Naive B cell (primary cell): ENCODE measurements around the gene ADSL. TPM values are rescaled to one million over a fixed set of nuclear protein-coding genes. Genes with fewer than 3 reads are reported as not detected.

Experiments used
- ATAC-seq, 2 donors: fragments of 150-1000 bp; cut with Tn5 transposase; 2 replicates each; pipeline ENCODE4 v1.10.0; 2021; ENCODE audit warnings: low read depth in 2 of 2, mild to moderate bottlenecking in 2 of 2, moderate library complexity in 2 of 2
- DNase-seq: peaks from one replicate; pipeline ENCODE4 v3.0.0; 2022
- H3K27ac Mint-ChIP-seq, 6 donors: one replicate each; pipeline ENCODE4 v1.8.0; 2020 to 2022; ENCODE audit warnings: mild to moderate bottlenecking in 6 of 6, mixed read lengths in 6 of 6, moderate library complexity in 5 of 6, inconsistent platforms in 2 of 6
- H3K27me3 Mint-ChIP-seq, 3 donors: one replicate each; pipeline ENCODE4 v1.8.0; 2021 to 2022; ENCODE audit warnings: mixed read lengths in 3 of 3, mild to moderate bottlenecking in 1 of 3
- H3K36me3 Mint-ChIP-seq, 2 donors: one replicate each; pipeline ENCODE4 v1.8.0; 2020 to 2022; ENCODE audit warnings: mixed read lengths in 2 of 2, inconsistent platforms in 1 of 2, mild to moderate bottlenecking in 1 of 2
- H3K4me1 Mint-ChIP-seq, 3 donors: one replicate each; pipeline ENCODE4 v1.8.0; 2020 to 2022; ENCODE audit warnings: mixed read lengths in 3 of 3, inconsistent platforms in 1 of 3, mild to moderate bottlenecking in 1 of 3, moderate library complexity in 1 of 3
- H3K4me3 Mint-ChIP-seq, 8 donors: one replicate each; pipeline ENCODE4 v1.8.0; 2020 to 2022; ENCODE audit warnings: mild to moderate bottlenecking in 8 of 8, mixed read lengths in 8 of 8, moderate library complexity in 8 of 8, inconsistent platforms in 2 of 8
- H3K9me3 Mint-ChIP-seq, 7 donors: one replicate each; pipeline ENCODE4 v1.8.0; 2020 to 2022; ENCODE audit warnings: mixed read lengths in 7 of 7, mild to moderate bottlenecking in 5 of 7, inconsistent platforms in 2 of 7, moderate library complexity in 1 of 7
- polyA plus RNA-seq, 6 donors: library from polyadenylated mRNA; unstranded; fragments of 300-500 nt; fragmentation: Illumina TruSeq; gene quantifications; one replicate each; pipeline ENCODE4 v1.2.3, GENCODE V29; 2021; ENCODE audit warnings: low read depth in 6 of 6

The ADSL gene
- polyA plus RNA-seq, 6 donors from 2014 or later = 44.4 to 73.3 (median 55.6) TPM

DNA sequence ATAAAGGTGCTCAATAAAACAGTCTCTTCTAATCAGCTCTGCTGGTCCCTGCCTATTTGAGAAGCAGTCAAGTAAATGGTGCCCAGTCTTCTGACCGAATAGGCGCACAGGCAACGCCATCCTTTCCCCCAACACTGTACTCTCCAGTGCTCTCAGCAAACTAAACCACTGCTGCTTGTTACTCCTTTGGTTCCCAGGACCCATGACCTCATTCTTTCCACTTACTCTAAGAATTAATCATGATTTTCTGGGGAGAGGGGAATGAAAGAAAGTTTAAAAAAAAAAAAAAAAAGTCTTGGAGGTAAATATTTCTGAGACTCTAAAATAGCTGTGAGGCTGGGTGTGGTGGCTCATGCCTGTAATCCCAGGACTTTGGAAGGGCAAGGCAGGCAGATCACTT is 87.8 kb downstream of the ADSL start:
- Mint-ChIP-seq H3K4me1 (peaks cover 64 to 97% (median 72%) of the 10 kb centered on the region in 3 donors), H3K27ac (peak overlapping the region; percentile 56 to 97 (median 88)), H3K36me3 (peaks cover 3 to 17% of the 10 kb centered on the region in 2 donors), H3K9me3 (no peaks in the 10 kb centered on the region), H3K27me3 (no peaks in the 10 kb centered on the region), H3K4me3 (peak overlapping the region in 7 of 8 donors; percentile 31 to 89 (median 73))
- DNase-seq (no peak), ATAC-seq (no peak)

DNA sequence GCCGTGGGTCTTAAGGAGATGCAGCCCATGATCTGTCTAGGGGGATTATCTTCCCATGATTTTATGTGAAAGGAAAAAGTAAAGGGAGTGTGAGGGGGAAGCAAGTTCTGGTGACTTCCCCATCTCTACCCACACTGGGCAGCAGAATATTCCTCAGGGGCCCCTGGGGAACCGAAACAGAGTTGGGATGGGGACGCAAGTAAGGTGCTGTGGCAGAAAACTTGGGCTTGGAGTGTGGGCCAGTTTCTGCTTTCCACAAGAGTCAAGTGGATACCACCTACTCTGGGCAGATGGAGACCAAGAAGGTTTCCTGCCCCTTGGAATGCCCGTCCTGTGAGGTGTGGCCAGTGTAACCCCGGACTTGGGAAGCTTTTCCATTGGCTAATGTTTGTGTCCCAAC is 88.4 kb downstream of the ADSL start:
- peaks cover 61 to 97% (median 76%) of the 10 kb centered on the region in 3 donors for H3K4me1 Mint-ChIP-seq
- peak overlapping the region in 3 of 6 donors; percentile 83 to 97 (median 93) for H3K27ac Mint-ChIP-seq
- peak overlapping the region; percentile 50 to 93 (median 79) for H3K4me3 Mint-ChIP-seq
- ATAC-seq (no peak), DNase-seq (no peak)
- H3K36me3 Mint-ChIP-seq = peaks cover 3 to 10% of the 10 kb centered on the region in 2 donors
- no peaks in the 10 kb centered on the region for H3K27me3 Mint-ChIP-seq
- no peaks in the 10 kb centered on the region for H3K9me3 Mint-ChIP-seq

DNA sequence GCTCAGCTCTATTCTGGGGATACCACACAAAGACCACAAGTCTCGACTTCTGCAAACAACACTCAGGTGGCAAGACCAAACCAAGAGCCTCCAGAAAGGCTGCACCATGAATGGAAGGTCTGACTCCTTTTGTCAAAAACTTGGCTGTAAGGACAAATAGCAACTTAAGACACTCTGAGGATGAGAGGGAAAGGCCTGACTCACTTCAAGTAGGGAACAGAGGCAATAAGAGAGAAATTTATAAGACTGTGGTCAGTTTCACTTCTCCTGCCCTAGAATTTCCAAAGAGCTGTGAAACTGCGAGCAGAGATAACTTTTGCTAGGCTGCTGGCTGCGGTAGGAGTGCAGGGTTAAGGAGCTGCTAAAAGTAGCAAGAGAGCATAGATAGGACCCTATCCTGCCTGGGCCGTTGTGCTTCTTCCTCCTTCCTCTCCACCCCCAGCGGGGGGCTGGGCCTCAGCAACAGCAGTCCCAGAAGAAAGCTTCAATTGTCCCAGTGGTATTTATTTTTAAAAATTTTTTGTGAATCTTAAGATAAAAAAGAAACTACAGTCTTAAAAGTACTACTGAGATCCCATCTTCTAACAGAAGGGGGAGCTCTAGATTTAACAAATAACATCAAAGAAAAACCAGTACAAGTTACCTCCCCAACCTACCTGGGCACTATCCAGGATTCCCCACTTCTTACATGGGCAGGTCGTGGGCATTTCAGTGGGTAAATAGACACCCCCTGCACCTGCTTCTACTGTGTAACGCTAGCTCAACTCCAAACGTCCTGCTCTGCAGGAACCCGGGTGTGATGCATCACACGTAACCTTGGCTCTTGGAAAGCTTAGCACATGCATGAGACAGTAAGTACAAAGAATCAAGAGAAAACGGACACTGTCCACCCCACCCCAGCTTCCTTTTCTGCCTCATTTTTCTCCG is 90.5 kb downstream of the ADSL start:
- peaks cover 69 to 100% (median 86%) of the 10 kb centered on the region in 3 donors for H3K4me1 Mint-ChIP-seq
- H3K4me3 Mint-ChIP-seq = peak overlapping the region; percentile 50 to 93 (median 79)
- peaks cover 0 to 3% of the 10 kb centered on the region in 2 donors for H3K36me3 Mint-ChIP-seq
- H3K9me3 Mint-ChIP-seq = no peaks in the 10 kb centered on the region
- peak overlapping the region; percentile 83 to 97 (median 93) for H3K27ac Mint-ChIP-seq
- peak; percentile 76 for ATAC-seq
- DNase-seq = peak; percentile 71
- no peaks in the 10 kb centered on the region for H3K27me3 Mint-ChIP-seq

Other genes with a start within 250 kb of the ADSL start
- gene TNRC6B, start 168.6 kb upstream of the ADSL start, polyA plus RNA-seq = 100 to 1,000 TPM in 4 of 6 donors, 10 to 100 TPM in 2; 37.3 to 171 (median 109) TPM
- gene SGSM3, start 24.1 kb downstream of the ADSL start, polyA plus RNA-seq = 10 to 100 TPM; 62.8 to 91.0 (median 75.8) TPM